SK-N-SH treated with all-trans-retinoic acid at 6 μM for 48 hours (cell line): ENCODE measurements around the gene RASA1.

ENCODE experiments used
- ATAC-seq: fragments of 200-7000 bp; cut with Tn5 transposase; 3 replicates; pipeline ENCODE4 v1.9.1; 2020; ENCODE audit warnings: mild to moderate bottlenecking, moderate library complexity
- ARNTL ChIP-seq: fragments of 450-650 bp; formaldehyde crosslinking; IDR thresholded peaks from 2 replicates; pipeline ENCODE4 v1.5.0; 2020; ENCODE audit warnings: low read depth, mild to moderate bottlenecking, moderate library complexity, borderline replicate concordance
- BACH2 ChIP-seq: fragments of 250-450 bp; sonication (Bioruptor Pico); IDR thresholded peaks from 2 replicates; pipeline ENCODE4 v1.9.0; 2021; ENCODE audit warnings: mild to moderate bottlenecking, borderline replicate concordance
- CSDC2 ChIP-seq: fragments of 250-450 bp; sonication (Bioruptor Pico); IDR thresholded peaks from 2 replicates; pipeline ENCODE4 v1.5.0; 2020; ENCODE audit warnings: mild to moderate bottlenecking, moderate library complexity
- ESRRG ChIP-seq: fragments of 250-450 bp; sonication (Bioruptor Pico); IDR thresholded peaks from 2 replicates; pipeline ENCODE4 v1.6.1; 2021; ENCODE audit warnings: mild to moderate bottlenecking
- ISL1 ChIP-seq: fragments of 250-450 bp; sonication (Bioruptor Pico); IDR thresholded peaks from 2 replicates; pipeline ENCODE4 v2.1.2; 2022; ENCODE audit warnings: mild to moderate bottlenecking, moderate library complexity
- PATZ1 ChIP-seq: fragments of 250-450 bp; sonication (Bioruptor Pico); IDR thresholded peaks from 2 replicates; pipeline ENCODE4 v1.8.0; 2020; ENCODE audit warnings: mild to moderate bottlenecking, moderate library complexity, borderline replicate concordance
- POU6F1 ChIP-seq: fragments of 250-450 bp; sonication (Bioruptor Pico); IDR thresholded peaks from 2 replicates; pipeline ENCODE4 v1.8.0; 2021; ENCODE audit warnings: low read depth, mild to moderate bottlenecking, moderate library complexity, borderline replicate concordance
- RARB ChIP-seq: fragments of 250-450 bp; sonication (Bioruptor Pico); IDR thresholded peaks from 2 replicates; pipeline ENCODE4 v1.8.0; 2021; ENCODE audit warnings: mild to moderate bottlenecking, moderate library complexity
- SNAI2 ChIP-seq: fragments of 250-450 bp; sonication (Bioruptor Pico); IDR thresholded peaks from 2 replicates; pipeline ENCODE4 v1.5.0; 2020; ENCODE audit warnings: mild to moderate bottlenecking, moderate library complexity
- TCF4 ChIP-seq: fragments of 250-450 bp; sonication (Bioruptor Pico); IDR thresholded peaks from 2 replicates; pipeline ENCODE4 v1.8.0; 2021; ENCODE audit warnings: mild to moderate bottlenecking, moderate library complexity, borderline replicate concordance
- TOX ChIP-seq: fragments of 250-450 bp; sonication (Bioruptor Pico); IDR thresholded peaks from 2 replicates; pipeline ENCODE4 v1.8.0; 2021; ENCODE audit warnings: mild to moderate bottlenecking, moderate library complexity, borderline replicate concordance
- ZFP3 ChIP-seq: fragments of 250-450 bp; sonication (Bioruptor Pico); IDR thresholded peaks from 2 replicates; pipeline ENCODE4 v1.5.0; 2020; ENCODE audit warnings: mild to moderate bottlenecking, moderate library complexity
- ZNF565 ChIP-seq: fragments of 450-650 bp; formaldehyde crosslinking; conservative IDR thresholded peaks from 2 replicates; pipeline ENCODE4 v1.5.0; 2020; ENCODE audit warnings: low read depth, mild to moderate bottlenecking, moderate library complexity
- ZNF70 ChIP-seq: fragments of 450-650 bp; formaldehyde crosslinking; IDR thresholded peaks from 2 replicates; pipeline ENCODE4 v1.5.0; 2020; ENCODE audit warnings: mild to moderate bottlenecking, moderate library complexity
- TF ChIP-seq, protein P1 (sequence below): fragments of 250-450 bp; sonication (Bioruptor Pico); IDR thresholded peaks from 2 replicates; pipeline ENCODE4 v1.5.1; 2020; ENCODE audit warnings: low read depth, mild to moderate bottlenecking, moderate library complexity
- TF ChIP-seq, protein P2 (sequence below): fragments of 250-450 bp; sonication (Bioruptor Pico); IDR thresholded peaks from 2 replicates; pipeline ENCODE4 v1.5.1; 2021; ENCODE audit warnings: mild to moderate bottlenecking, moderate library complexity
- TF ChIP-seq, protein P3 (sequence below): fragments of 250-450 bp; sonication (Bioruptor Pico); IDR thresholded peaks from 2 replicates; pipeline ENCODE4 v1.5.0; 2020; ENCODE audit warnings: mild to moderate bottlenecking, moderate library complexity

RASA1 gene

GRCh38 chr5:87401626-87402025 lies 133.9 kb downstream of the RASA1 start:
- no peak for ATAC-seq
- TF ChIP-seq ZNF70 (no peak), ISL1 (CRISPR knock-in tag) (no peak)
- TF ChIP-seq, protein P1, sequence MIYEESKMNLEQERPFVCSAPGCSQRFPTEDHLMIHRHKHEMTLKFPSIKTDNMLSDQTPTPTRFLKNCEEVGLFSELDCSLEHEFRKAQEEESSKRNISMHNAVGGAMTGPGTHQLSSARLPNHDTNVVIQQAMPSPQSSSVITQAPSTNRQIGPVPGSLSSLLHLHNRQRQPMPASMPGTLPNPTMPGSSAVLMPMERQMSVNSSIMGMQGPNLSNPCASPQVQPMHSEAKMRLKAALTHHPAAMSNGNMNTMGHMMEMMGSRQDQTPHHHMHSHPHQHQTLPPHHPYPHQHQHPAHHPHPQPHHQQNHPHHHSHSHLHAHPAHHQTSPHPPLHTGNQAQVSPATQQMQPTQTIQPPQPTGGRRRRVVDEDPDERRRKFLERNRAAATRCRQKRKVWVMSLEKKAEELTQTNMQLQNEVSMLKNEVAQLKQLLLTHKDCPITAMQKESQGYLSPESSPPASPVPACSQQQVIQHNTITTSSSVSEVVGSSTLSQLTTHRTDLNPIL (CRISPR knock-in tag): no peak

DNA sequence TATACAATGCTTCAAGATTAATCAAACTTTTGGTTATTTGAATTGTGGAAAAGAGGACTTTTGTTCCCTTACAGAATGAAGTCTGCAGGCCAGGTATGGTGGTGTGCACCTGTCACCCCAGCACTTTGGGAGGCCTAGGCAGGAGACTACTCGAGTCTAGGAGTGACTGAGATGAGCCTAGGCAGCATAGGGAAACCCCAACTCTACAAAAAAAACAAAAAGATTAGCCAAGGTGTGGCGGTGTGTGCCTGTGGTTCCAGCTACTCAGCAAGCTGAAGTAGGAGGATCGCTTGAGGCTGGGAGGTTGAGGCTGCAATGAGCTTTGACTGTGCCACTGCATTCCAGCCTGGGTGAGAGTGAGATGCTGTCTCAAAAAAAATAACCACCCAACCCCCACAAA lies 135.7 kb downstream of the RASA1 start:
- no peak for ATAC-seq

DNA sequence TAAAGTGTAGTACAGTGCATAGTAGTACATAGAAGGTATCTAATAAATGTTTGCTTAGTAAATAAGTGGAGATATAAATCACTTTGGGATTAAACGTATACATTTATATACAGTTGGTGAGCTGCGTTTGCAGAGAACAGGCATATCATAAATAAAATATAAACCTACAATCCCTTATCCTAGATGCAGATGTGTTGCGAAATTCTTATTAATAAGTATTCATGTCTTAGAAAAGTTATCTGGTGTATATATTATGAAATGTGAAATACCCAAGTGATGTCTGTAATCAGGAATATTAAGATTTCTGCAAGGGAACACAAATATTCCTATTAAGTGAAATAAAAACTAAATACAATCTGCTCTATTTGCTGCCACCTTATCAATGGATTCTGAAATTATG lies 136.2 kb downstream of the RASA1 start:
- no peak for ATAC-seq
- TF ChIP-seq CSDC2 (CRISPR knock-in tag) (no peak), ISL1 (CRISPR knock-in tag) (no peak)

More for the DNA sequence above, 135.7 kb downstream of the RASA1 start:
- no peak for TF ChIP-seq BACH2 (CRISPR knock-in tag)
- TF ChIP-seq TCF4 (CRISPR knock-in tag): no peak
- TF ChIP-seq, protein P2, sequence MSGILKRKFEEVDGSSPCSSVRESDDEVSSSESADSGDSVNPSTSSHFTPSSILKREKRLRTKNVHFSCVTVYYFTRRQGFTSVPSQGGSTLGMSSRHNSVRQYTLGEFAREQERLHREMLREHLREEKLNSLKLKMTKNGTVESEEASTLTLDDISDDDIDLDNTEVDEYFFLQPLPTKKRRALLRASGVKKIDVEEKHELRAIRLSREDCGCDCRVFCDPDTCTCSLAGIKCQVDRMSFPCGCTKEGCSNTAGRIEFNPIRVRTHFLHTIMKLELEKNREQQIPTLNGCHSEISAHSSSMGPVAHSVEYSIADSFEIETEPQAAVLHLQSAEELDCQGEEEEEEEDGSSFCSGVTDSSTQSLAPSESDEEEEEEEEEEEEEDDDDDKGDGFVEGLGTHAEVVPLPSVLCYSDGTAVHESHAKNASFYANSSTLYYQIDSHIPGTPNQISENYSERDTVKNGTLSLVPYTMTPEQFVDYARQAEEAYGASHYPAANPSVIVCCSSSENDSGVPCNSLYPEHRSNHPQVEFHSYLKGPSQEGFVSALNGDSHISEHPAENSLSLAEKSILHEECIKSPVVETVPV: no peak
- TF ChIP-seq ZNF565: no peak
- TF ChIP-seq TOX: no peak
- no peak for TF ChIP-seq ARNTL (CRISPR knock-in tag)
- TF ChIP-seq, protein P3, sequence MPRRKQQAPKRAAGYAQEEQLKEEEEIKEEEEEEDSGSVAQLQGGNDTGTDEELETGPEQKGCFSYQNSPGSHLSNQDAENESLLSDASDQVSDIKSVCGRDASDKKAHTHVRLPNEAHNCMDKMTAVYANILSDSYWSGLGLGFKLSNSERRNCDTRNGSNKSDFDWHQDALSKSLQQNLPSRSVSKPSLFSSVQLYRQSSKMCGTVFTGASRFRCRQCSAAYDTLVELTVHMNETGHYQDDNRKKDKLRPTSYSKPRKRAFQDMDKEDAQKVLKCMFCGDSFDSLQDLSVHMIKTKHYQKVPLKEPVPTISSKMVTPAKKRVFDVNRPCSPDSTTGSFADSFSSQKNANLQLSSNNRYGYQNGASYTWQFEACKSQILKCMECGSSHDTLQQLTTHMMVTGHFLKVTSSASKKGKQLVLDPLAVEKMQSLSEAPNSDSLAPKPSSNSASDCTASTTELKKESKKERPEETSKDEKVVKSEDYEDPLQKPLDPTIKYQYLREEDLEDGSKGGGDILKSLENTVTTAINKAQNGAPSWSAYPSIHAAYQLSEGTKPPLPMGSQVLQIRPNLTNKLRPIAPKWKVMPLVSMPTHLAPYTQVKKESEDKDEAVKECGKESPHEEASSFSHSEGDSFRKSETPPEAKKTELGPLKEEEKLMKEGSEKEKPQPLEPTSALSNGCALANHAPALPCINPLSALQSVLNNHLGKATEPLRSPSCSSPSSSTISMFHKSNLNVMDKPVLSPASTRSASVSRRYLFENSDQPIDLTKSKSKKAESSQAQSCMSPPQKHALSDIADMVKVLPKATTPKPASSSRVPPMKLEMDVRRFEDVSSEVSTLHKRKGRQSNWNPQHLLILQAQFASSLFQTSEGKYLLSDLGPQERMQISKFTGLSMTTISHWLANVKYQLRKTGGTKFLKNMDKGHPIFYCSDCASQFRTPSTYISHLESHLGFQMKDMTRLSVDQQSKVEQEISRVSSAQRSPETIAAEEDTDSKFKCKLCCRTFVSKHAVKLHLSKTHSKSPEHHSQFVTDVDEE: no peak
- TF ChIP-seq ZNF70: no peak
- TF ChIP-seq SNAI2: no peak
- TF ChIP-seq CSDC2 (CRISPR knock-in tag): no peak
- no peak for TF ChIP-seq ISL1 (CRISPR knock-in tag)
- no peak for TF ChIP-seq ESRRG
- no peak for TF ChIP-seq RARB (CRISPR knock-in tag)

GRCh38 chr5:87404359-87404758 lies 136.7 kb downstream of the RASA1 start:
- no peak for ATAC-seq
- TF ChIP-seq PATZ1 (no peak), SNAI2 (no peak), ZNF70 (no peak), POU6F1 (no peak), TOX (no peak), ZFP3 (CRISPR knock-in tag) (no peak), ISL1 (CRISPR knock-in tag) (no peak)
- TF ChIP-seq, protein P2: no peak
- TF ChIP-seq, protein P1 (CRISPR knock-in tag): no peak
- TF ChIP-seq, protein P3: no peak
